Naive thymus-derived CD4-positive, alpha-beta T cell (primary cell): ENCODE measurements around the gene FNDC4. TPM values are rescaled to one million over a fixed set of nuclear protein-coding genes. Genes with fewer than 3 reads are reported as not detected.

Source experiments
- ATAC-seq: fragments of 150-1000 bp; cut with Tn5 transposase; 2 replicates; pipeline ENCODE4 v1.10.0; 2021; ENCODE audit warnings: mild to moderate bottlenecking, moderate library complexity
- CTCF ChIA-PET: fragments of 350-600 bp; sonication (Branson Sonifier 250); formaldehyde crosslinking; loops from one replicate; lab custom pipeline; 2021; ENCODE audit warnings: antibody characterized with exemption; lab: Charles Lee
- POLR2A ChIA-PET: fragments of 350-600 bp; sonication (Branson Sonifier 250); formaldehyde crosslinking; loops from one replicate; lab custom pipeline; 2021; ENCODE audit warnings: antibody characterized with exemption, inconsistent platforms; lab: Charles Lee
- DNase-seq, 9 donors: peaks; one replicate each; pipeline versions ENCODE4 v3.0.0 to v3.0.0-alpha.2; 2020 to 2022; ENCODE audit warnings: mixed read lengths in 1 of 9
- H3K27ac ChIP-seq: one replicate; pipeline ENCODE4 v1.7.0; 2013; ENCODE audit warnings: mild to moderate bottlenecking, low read depth, low read length, moderate library complexity
- H3K27me3 ChIP-seq, 2 donors: one replicate each; pipeline ENCODE4 v1.7.0; 2013; ENCODE audit warnings: low read length in 2 of 2, mild to moderate bottlenecking in 2 of 2, moderate library complexity in 2 of 2; ENCODE audit not compliant: control insufficient read depth in 2 of 2, insufficient read depth in 2 of 2
- H3K36me3 ChIP-seq, 3 experiments: 1 replicate in 2 of 3; 2 replicates in 1 of 3; pipeline ENCODE4 v1.7.0; 2013; ENCODE audit warnings: low read length in 3 of 3, mild to moderate bottlenecking in 3 of 3, moderate library complexity in 1 of 3; ENCODE audit not compliant: insufficient read depth in 3 of 3, control insufficient read depth in 2 of 3
- H3K4me1 ChIP-seq, 2 donors: one replicate each; pipeline ENCODE4 v1.7.0; 2013; ENCODE audit warnings: low read length in 2 of 2, mild to moderate bottlenecking in 2 of 2, moderate library complexity in 1 of 2; ENCODE audit not compliant: control insufficient read depth in 2 of 2, insufficient read depth in 2 of 2
- H3K4me3 ChIP-seq: 2 replicates; pipeline ENCODE4 v1.7.0; 2013; ENCODE audit warnings: mild to moderate bottlenecking, low read length
- H3K9me3 ChIP-seq, 3 experiments: 1 replicate in 2 of 3; 2 replicates in 1 of 3; pipeline ENCODE4 v1.7.0; 2013; ENCODE audit warnings: low read length in 3 of 3; ENCODE audit not compliant: control insufficient read depth in 2 of 3
- H3K27ac Mint-ChIP-seq, 9 donors: one replicate each; pipeline ENCODE4 v1.8.0; 2020 to 2022; ENCODE audit warnings: mixed read lengths in 9 of 9, mild to moderate bottlenecking in 8 of 9, moderate library complexity in 5 of 9, inconsistent platforms in 2 of 9
- H3K27me3 Mint-ChIP-seq, 5 donors: one replicate each; pipeline ENCODE4 v1.8.0; 2021 to 2022; ENCODE audit warnings: mixed read lengths in 5 of 5, mild to moderate bottlenecking in 1 of 5
- H3K36me3 Mint-ChIP-seq, 5 donors: one replicate each; pipeline ENCODE4 v1.8.0; 2020 to 2022; ENCODE audit warnings: mixed read lengths in 5 of 5, mild to moderate bottlenecking in 3 of 5, inconsistent platforms in 1 of 5
- H3K4me1 Mint-ChIP-seq, 7 donors: one replicate each; pipeline ENCODE4 v1.8.0; 2020 to 2022; ENCODE audit warnings: mixed read lengths in 7 of 7, mild to moderate bottlenecking in 3 of 7, inconsistent platforms in 1 of 7
- H3K4me3 Mint-ChIP-seq, 10 donors: one replicate each; pipeline ENCODE4 v1.8.0; 2020 to 2022; ENCODE audit warnings: mild to moderate bottlenecking in 10 of 10, mixed read lengths in 10 of 10, moderate library complexity in 6 of 10, inconsistent platforms in 2 of 10
- H3K9me3 Mint-ChIP-seq, 11 donors: one replicate each; pipeline ENCODE4 v1.8.0; 2020 to 2022; ENCODE audit warnings: mixed read lengths in 11 of 11, mild to moderate bottlenecking in 4 of 11, inconsistent platforms in 1 of 11, moderate library complexity in 1 of 11
- intact Hi-C, 2 donors: fragments of 100-400 bp; cut with micrococcal nuclease; formaldehyde crosslinking; loops; one replicate each; pipeline ENCODE4 v1.15.1; 2023
- polyA plus RNA-seq, 2 donors: library from polyadenylated mRNA; unstranded; fragments of 300-500 nt; fragmentation: Illumina TruSeq; gene quantifications; one replicate each; pipeline ENCODE4 v1.2.3, GENCODE V29; 2021
- total RNA-seq, 6 experiments: library from RNA in 5 of 6; stranded (reverse) in 5 of 6; gene quantifications; 1 replicate in 5 of 6; 2 replicates in 1 of 6; pipeline ENCODE4 v1.2.3 and lab custom pipeline; 2021 to 2026

FNDC4 gene
- total and polyA plus RNA-seq, 7 experiments from 2014 or later, result not detected

GRCh38 chr2:27506587-27506986, 11.6 kb upstream of the FNDC4 start:
- Mint-ChIP-seq H3K36me3 (no peaks in the 10 kb centered on the region), H3K27me3 (peaks cover 0 to 15% (median 0%) of the 10 kb centered on the region in 5 donors), H3K9me3 (no peaks in the 10 kb centered on the region), H3K4me1 (no peaks in the 10 kb centered on the region), H3K27ac (peak overlapping the region in 1 of 9 donors; percentile 6), H3K4me3 (no peak overlapping the region)
- Histone ChIP-seq H3K27me3 (no peaks in the 10 kb centered on the region), H3K9me3 (no peaks in the 10 kb centered on the region), H3K27ac (no peak overlapping the region), H3K4me3 (no peak overlapping the region), H3K36me3 (no peaks in the 10 kb centered on the region), H3K4me1 (no peaks in the 10 kb centered on the region)
- DNase-seq (no peak), ATAC-seq (no peak)
- intact Hi-C loops, result no loop called here
- ChIA-PET POLR2A (no interaction called here), CTCF (no interaction called here)

GRCh38 chr2:27502142-27502541, 7.1 kb upstream of the FNDC4 start:
- peaks cover 15 to 31% (median 19%) of the 10 kb centered on the region in 5 donors for H3K27me3 Mint-ChIP-seq
- H3K4me3 ChIP-seq, result no peak overlapping the region
- peaks cover 0 to under 1% of the 10 kb centered on the region in 2 donors for H3K27me3 ChIP-seq
- H3K9me3 Mint-ChIP-seq, result peaks cover 0 to 2% (median 0%) of the 10 kb centered on the region in 11 donors
- no peaks in the 10 kb centered on the region for H3K4me1 ChIP-seq
- H3K4me1 Mint-ChIP-seq, result no peaks in the 10 kb centered on the region
- no peaks in the 10 kb centered on the region for H3K36me3 ChIP-seq
- ChIA-PET POLR2A (no interaction called here), CTCF (no interaction called here)
- intact Hi-C loops, result no loop called here
- H3K36me3 Mint-ChIP-seq, result no peaks in the 10 kb centered on the region
- ATAC-seq (no peak), DNase-seq (no peak)
- no peak overlapping the region for H3K4me3 Mint-ChIP-seq
- no peak overlapping the region for H3K27ac Mint-ChIP-seq
- no peaks in the 10 kb centered on the region for H3K9me3 ChIP-seq
- H3K27ac ChIP-seq, result no peak overlapping the region

GRCh38 chr2:27501042-27501441, 6.0 kb upstream of the FNDC4 start:
- POLR2A ChIA-PET, result interaction anchor here (1.1 kb wide), 1 partner anchor 11 kb away, joined by 3 read pairs; the partner anchor contains the start of gene IFT172
- ATAC-seq (no peak), DNase-seq (no peak)
- intact Hi-C loops, result no loop called here
- Mint-ChIP-seq H3K4me3 (no peak overlapping the region), H3K4me1 (peaks cover 0 to under 1% (median 0%) of the 10 kb centered on the region in 7 donors), H3K9me3 (peaks cover 0 to 2% (median 0%) of the 10 kb centered on the region in 11 donors), H3K36me3 (peaks cover 0 to 3% (median 0%) of the 10 kb centered on the region in 5 donors), H3K27me3 (peaks cover 24 to 42% (median 29%) of the 10 kb centered on the region in 5 donors), H3K27ac (no peak overlapping the region)
- Histone ChIP-seq H3K27ac (no peak overlapping the region), H3K27me3 (peaks cover 0 to 3% of the 10 kb centered on the region in 2 donors), H3K4me3 (no peak overlapping the region), H3K36me3 (no peaks in the 10 kb centered on the region), H3K9me3 (no peaks in the 10 kb centered on the region), H3K4me1 (no peaks in the 10 kb centered on the region)
- CTCF ChIA-PET, result no interaction called here

- Mint-ChIP-seq H3K4me1 (peaks cover 6 to 9% (median 8%) of the 10 kb centered on the region in 7 donors), H3K27me3 (peaks cover 38 to 57% (median 42%) of the 10 kb centered on the region in 5 donors), H3K27ac (no peak overlapping the region), H3K9me3 (peaks cover 0 to 2% (median 0%) of the 10 kb centered on the region in 11 donors), H3K4me3 (no peak overlapping the region), H3K36me3 (peaks cover 0 to 5% (median 0%) of the 10 kb centered on the region in 5 donors)
- Histone ChIP-seq H3K9me3 (no peaks in the 10 kb centered on the region), H3K4me3 (no peak overlapping the region), H3K4me1 (peaks cover 0 to 4% of the 10 kb centered on the region in 2 donors), H3K36me3 (no peaks in the 10 kb centered on the region), H3K27me3 (peaks cover 6 to 9% of the 10 kb centered on the region in 2 donors), H3K27ac (no peak overlapping the region)
- no peak for DNase-seq
- CTCF ChIA-PET, result no interaction called here
- POLR2A ChIA-PET, result no interaction called here
- ATAC-seq, result no peak
- intact Hi-C loops, result no loop called here
Observed at GRCh38 chr2:27498975-27499374, 4.0 kb upstream of the FNDC4 start.

DNA sequence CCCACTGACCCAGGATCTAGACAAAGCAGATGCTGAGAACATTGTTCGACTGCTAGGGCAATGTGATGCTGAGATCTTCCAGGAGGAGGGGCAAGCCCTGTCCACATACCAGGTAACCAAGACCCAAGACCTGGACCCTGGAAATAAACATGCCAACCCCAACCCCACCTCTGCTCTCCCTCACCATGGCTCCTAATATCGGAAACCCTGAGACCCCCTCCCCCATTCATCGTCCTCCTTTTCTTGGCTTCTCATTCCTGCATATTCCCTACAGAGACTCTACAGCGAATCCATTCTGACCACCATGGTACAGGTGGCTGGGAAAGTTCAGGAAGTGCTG, 2.3 kb upstream of the FNDC4 start:
- peaks cover 0 to 2% (median 0%) of the 10 kb centered on the region in 11 donors for H3K9me3 Mint-ChIP-seq
- Histone ChIP-seq H3K27me3 (peaks cover 7 to 9% of the 10 kb centered on the region in 2 donors), H3K27ac (no peak overlapping the region), H3K4me1 (peaks cover 0 to 4% of the 10 kb centered on the region in 2 donors), H3K9me3 (no peaks in the 10 kb centered on the region), H3K36me3 (no peaks in the 10 kb centered on the region), H3K4me3 (no peak overlapping the region)
- H3K27me3 Mint-ChIP-seq, result peaks cover 46 to 65% (median 51%) of the 10 kb centered on the region in 5 donors
- peaks cover 6 to 17% (median 8%) of the 10 kb centered on the region in 7 donors for H3K4me1 Mint-ChIP-seq
- CTCF ChIA-PET, result no interaction called here
- H3K36me3 Mint-ChIP-seq, result peaks cover 0 to 5% (median 0%) of the 10 kb centered on the region in 5 donors
- ATAC-seq (no peak), DNase-seq (no peak)
- POLR2A ChIA-PET, result no interaction called here
- peak overlapping the region in 2 of 10 donors; percentile 38 to 52 for H3K4me3 Mint-ChIP-seq
- no peak overlapping the region for H3K27ac Mint-ChIP-seq
- intact Hi-C loops, result no loop called here

DNA sequence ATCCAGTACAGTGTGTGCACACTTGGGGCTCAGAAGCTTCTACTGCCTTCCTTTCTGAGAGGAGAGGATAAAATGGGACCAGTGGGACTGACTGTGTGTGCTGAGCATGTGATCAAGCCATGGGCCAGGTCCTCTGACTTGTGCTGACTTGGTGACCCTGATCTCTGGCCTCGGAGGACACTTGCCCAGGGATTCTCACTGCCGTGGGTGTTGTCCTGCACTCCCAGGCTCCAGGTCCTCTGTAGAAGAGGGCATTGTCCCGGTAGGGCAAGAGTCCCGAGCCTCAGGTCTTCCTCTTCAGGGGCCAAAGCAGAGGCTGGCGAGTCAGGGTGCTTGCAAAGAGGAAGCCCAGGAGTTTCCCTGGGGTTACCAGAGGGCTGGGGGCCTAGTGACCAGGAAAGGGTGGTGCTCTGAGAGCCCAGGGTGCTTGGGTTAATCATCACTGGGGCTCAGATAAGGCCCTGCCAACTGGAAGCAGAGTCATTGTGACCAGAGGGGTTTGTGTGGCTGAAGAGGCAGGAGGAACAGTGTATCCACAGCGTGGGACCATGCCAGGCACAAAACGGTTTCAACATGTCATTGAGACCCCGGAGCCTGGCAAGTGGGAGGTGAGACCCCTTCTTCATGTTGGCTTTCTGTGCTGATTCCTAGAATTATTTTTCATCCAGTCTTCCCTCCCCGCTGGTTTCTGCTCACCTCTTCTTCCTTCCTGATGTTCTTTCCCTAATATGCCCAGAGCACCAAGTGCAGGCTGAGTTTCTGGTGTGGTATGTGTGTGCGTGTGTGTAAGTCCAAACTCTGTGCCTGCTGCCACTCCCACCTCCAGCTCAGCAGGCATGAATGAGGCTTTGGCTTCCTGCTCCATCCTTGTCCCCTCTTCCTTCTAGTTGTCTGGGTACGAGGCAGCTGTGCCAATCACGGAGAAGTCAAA, 1.6 kb upstream of the FNDC4 start, which contains the start of gene GCKR:
Gene GCKR, plus strand, starts transcription at position 483 of the 931 bp plus-strand sequence. Its CDS starts 66 bp downstream, at position 549.
- DNase-seq (no peak), ATAC-seq (peak; percentile 69)
- no peak within 1 kb of the TSS for H3K27ac ChIP-seq
- Mint-ChIP-seq H3K36me3 (peaks cover 0 to 5% (median 0%) of the 10 kb centered on the region in 5 donors), H3K4me3 (peak within 1 kb of the TSS; percentile 36 to 87 (median 72)), H3K9me3 (peaks cover 0 to 2% (median 0%) of the 10 kb centered on the region in 11 donors), H3K27ac (no peak within 1 kb of the TSS), H3K27me3 (peaks cover 46 to 62% (median 51%) of the 10 kb centered on the region in 5 donors), H3K4me1 (peaks cover 6 to 17% (median 8%) of the 10 kb centered on the region in 7 donors)
- ChIA-PET CTCF (no interaction called here), POLR2A (no interaction called here)
- H3K4me3 ChIP-seq, result no peak within 1 kb of the TSS
- peaks cover 7 to 9% of the 10 kb centered on the region in 2 donors for H3K27me3 ChIP-seq
- H3K36me3 ChIP-seq, result no peaks in the 10 kb centered on the region
- no peaks in the 10 kb centered on the region for H3K9me3 ChIP-seq
- intact Hi-C loops, result no loop called here
- peaks cover 0 to 4% of the 10 kb centered on the region in 2 donors for H3K4me1 ChIP-seq
